GM20000 (cell line): ENCODE measurements around the gene SVEP1.

Experiments
- DNase-seq: peaks from one replicate; pipeline ENCODE4 v3.0.0; 2012; ENCODE audit warnings: low spot score
- TF ChIP-seq, protein P1 (sequence below): IDR thresholded peaks from 2 replicates; pipeline ENCODE4 v1.5.1; 2012; ENCODE audit warnings: mild to moderate bottlenecking, control low read depth; ENCODE audit errors: extremely low read depth, missing control alignments

The SVEP1 gene

DNA sequence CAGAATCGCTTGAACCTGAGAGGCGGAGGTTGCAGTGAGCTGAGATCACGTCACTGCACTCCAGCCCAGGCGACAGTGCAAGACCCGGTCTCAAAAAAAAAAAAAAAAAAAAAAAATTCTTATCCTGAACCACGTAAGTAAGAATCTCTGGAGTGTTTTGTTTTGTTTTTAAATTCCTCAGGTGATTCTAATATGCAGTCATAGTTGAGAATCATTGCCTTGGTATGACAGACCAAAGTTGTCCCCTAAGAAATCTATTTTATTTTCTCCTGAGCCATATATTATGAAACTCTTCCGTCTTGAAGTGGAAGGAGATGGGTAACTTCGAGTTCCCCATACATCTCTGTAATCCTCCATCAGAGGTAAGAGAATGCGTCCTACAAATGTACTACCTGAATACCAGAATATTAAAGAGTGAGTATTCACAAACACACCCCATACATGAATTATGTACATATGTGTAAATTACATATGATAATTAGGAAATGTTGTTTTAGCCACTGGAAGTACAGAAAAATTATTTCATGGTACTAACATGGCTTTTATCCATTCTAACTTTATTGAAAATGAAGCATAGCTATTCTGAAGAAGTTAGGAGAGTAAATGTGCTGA, 26.7 kb upstream of the SVEP1 start:
- no peak for DNase-seq
- TF ChIP-seq, protein P1, sequence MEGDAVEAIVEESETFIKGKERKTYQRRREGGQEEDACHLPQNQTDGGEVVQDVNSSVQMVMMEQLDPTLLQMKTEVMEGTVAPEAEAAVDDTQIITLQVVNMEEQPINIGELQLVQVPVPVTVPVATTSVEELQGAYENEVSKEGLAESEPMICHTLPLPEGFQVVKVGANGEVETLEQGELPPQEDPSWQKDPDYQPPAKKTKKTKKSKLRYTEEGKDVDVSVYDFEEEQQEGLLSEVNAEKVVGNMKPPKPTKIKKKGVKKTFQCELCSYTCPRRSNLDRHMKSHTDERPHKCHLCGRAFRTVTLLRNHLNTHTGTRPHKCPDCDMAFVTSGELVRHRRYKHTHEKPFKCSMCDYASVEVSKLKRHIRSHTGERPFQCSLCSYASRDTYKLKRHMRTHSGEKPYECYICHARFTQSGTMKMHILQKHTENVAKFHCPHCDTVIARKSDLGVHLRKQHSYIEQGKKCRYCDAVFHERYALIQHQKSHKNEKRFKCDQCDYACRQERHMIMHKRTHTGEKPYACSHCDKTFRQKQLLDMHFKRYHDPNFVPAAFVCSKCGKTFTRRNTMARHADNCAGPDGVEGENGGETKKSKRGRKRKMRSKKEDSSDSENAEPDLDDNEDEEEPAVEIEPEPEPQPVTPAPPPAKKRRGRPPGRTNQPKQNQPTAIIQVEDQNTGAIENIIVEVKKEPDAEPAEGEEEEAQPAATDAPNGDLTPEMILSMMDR, result no peak

DNA sequence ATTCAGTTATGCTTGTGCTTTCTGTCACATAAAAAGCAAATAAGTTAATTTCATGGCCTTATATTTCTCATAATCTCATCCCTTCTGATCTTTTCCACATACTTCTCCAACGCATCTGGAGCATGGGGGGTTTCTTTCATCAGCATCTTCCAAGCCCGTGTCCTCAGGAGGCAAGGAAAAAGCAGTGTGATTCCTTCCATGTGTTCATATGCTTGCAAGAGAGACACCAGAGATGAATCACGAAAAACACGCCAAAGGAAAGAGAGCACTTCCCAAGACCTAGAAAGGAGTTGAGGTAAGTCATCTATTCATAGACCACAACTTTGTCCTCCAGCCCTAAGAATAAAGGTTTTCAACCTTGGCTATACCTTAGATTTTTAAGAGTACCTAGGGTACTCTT, 26.0 kb upstream of the SVEP1 start:
- no peak for DNase-seq
- TF ChIP-seq, protein P1, result no peak

DNA sequence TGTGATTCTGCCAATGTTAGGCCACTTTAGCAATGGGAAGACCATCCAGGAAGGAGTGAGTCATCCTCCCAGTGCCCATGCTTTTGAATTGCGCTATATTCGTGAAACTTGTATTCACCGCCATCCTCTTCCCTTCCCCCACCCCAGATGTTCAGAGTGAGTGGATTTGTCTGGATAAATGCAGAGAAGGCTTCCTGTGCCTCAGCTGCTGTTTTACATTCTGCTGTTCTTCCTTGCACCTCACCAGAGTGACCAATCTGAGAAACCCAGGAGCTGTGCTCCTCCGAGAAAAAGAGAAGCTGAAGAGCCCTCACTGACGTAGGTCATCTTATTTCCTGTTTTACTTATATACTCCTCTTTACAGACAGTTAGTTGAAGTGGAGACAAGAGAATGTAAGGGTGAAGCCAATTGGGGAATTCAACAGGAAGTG, 24.6 kb upstream of the SVEP1 start:
- TF ChIP-seq, protein P1, result no peak
- no peak for DNase-seq

- DNase-seq, result no peak
- TF ChIP-seq, protein P1, result no peak
Measured at GRCh38 chr9:110602281-110602680, 22.7 kb upstream of the SVEP1 start.

- TF ChIP-seq, protein P1, result no peak
- no peak for DNase-seq
Measured at GRCh38 chr9:110601098-110601497, 21.6 kb upstream of the SVEP1 start.

DNA sequence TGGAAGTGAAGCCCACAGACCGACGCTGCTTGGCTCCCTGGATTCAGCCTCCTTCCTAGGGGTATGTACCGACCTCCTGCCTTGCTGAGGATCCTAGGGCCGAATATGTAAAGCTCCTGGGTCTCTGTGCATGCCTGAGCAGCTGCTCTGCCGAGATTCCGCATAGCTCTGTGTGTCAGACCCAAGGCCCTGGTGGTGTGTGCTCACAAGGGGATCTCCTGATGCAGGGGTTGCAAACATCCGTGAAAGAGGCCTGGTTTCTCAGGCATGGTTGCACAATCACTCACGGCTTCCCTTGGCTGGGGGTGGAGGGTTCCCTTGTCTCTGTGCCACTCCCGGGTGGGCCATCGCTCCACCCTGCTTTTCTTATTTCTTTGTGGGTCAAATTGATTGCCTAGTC, 19.9 kb upstream of the SVEP1 start:
- TF ChIP-seq, protein P1, result no peak
- DNase-seq, result no peak

GRCh38 chr9:110592044-110592830, 12.7 kb upstream of the SVEP1 start:
- DNase-seq, result no peak
- TF ChIP-seq, protein P1, result no peak
